Measurements from ENCODE around the gene KRTAP6-2. TPM values are rescaled to one million over a fixed set of nuclear protein-coding genes. Genes with fewer than 3 reads are reported as not detected.

Gene KRTAP6-2
- total RNA-seq, 3 donors from 2014 or later (not counting 1 experiment from before 2014, with no cell fraction given): not detected

- intact Hi-C loops (cut with micrococcal nuclease): no loop called here
- no peak for TF ChIP-seq CTCF (IDR thresholded peaks at IDR 0.05)
- Histone ChIP-seq H3K27me3 (ENCODE audit: control insufficient read depth, insufficient read depth, low read length) (no peaks in the 10 kb centered on the region), H3K27ac (ENCODE audit: low read length) (no peak overlapping the region), H3K4me1 (ENCODE audit: control insufficient read depth, insufficient read depth, low read length) (no peaks in the 10 kb centered on the region), H3K36me3 (ENCODE audit: control insufficient read depth, insufficient read depth, low read length) (no peaks in the 10 kb centered on the region), H3K9me3 (ENCODE audit: control insufficient read depth, insufficient read depth, low read length) (peaks cover 4% of the 10 kb centered on the region), H3K4me3 (ENCODE audit: low read length) (no peak overlapping the region)
- Mint-ChIP-seq H3K9me3 (peaks cover 6 to 9% of the 10 kb centered on the region in 2 donors), H3K36me3 (no peaks in the 10 kb centered on the region), H3K4me3 (no peak overlapping the region), H3K27me3 (ENCODE audit: low read depth in 2 of 2) (no peaks in the 10 kb centered on the region), H3K4me1 (no peaks in the 10 kb centered on the region), H3K27ac (no peak overlapping the region)
- ATAC-seq (no peak), DNase-seq (no peak)
Observed at GRCh38 chr21:30615199-30615598, 16.5 kb upstream of the KRTAP6-2 start.

- H3K4me1 ChIP-seq (ENCODE audit: control insufficient read depth, insufficient read depth, low read length): no peaks in the 10 kb centered on the region
- no peak for ATAC-seq
- DNase-seq: no peak
- H3K27me3 ChIP-seq (ENCODE audit: control insufficient read depth, insufficient read depth, low read length): no peaks in the 10 kb centered on the region
- H3K27ac Mint-ChIP-seq: no peak within 1 kb of the TSS
- 72% methylated on average over 2 of the region's 2 CpGs for WGBS (ENCODE audit: insufficient coverage)
- TF ChIP-seq CTCF (IDR thresholded peaks at IDR 0.05): no peak
- H3K36me3 Mint-ChIP-seq: no peaks in the 10 kb centered on the region
- H3K27me3 Mint-ChIP-seq (ENCODE audit: low read depth in 2 of 2): no peaks in the 10 kb centered on the region
- no peak within 1 kb of the TSS for H3K27ac ChIP-seq (ENCODE audit: low read length)
- peaks cover 6 to 12% of the 10 kb centered on the region in 2 donors for H3K9me3 Mint-ChIP-seq
- H3K36me3 ChIP-seq (ENCODE audit: control insufficient read depth, insufficient read depth, low read length): no peaks in the 10 kb centered on the region
- no peaks in the 10 kb centered on the region for H3K4me1 Mint-ChIP-seq
- intact Hi-C loops (cut with micrococcal nuclease): no loop called here
- peaks cover 4% of the 10 kb centered on the region for H3K9me3 ChIP-seq (ENCODE audit: control insufficient read depth, insufficient read depth, low read length)
- no peak within 1 kb of the TSS for H3K4me3 ChIP-seq (ENCODE audit: low read length)
- H3K4me3 Mint-ChIP-seq: no peak within 1 kb of the TSS
Observed at GRCh38 chr21:30613836-30614235, 15.1 kb upstream of the KRTAP6-2 start, which contains the start of gene KRTAP6-1. Gene KRTAP6-1 (minus strand): TSS chr21:30613930. CDS start chr21:30613904, 26 bp downstream.

GRCh38 chr21:30612132-30612531 is 13.4 kb upstream of the KRTAP6-2 start:
- 89% methylated on average over 1 of the region's 2 CpGs for WGBS (ENCODE audit: insufficient coverage)
- DNase-seq: no peak
- H3K27me3 ChIP-seq (ENCODE audit: control insufficient read depth, insufficient read depth, low read length): no peaks in the 10 kb centered on the region
- Mint-ChIP-seq H3K4me1 (no peaks in the 10 kb centered on the region), H3K9me3 (peaks cover 13 to 17% of the 10 kb centered on the region in 2 donors), H3K36me3 (no peaks in the 10 kb centered on the region), H3K27me3 (ENCODE audit: low read depth in 2 of 2) (no peaks in the 10 kb centered on the region), H3K4me3 (no peak overlapping the region), H3K27ac (no peak overlapping the region)
- intact Hi-C loops (cut with micrococcal nuclease): no loop called here
- H3K27ac ChIP-seq (ENCODE audit: low read length): no peak overlapping the region
- H3K9me3 ChIP-seq (ENCODE audit: control insufficient read depth, insufficient read depth, low read length): peaks cover 4% of the 10 kb centered on the region
- ATAC-seq: no peak
- H3K36me3 ChIP-seq (ENCODE audit: control insufficient read depth, insufficient read depth, low read length): no peaks in the 10 kb centered on the region
- TF ChIP-seq CTCF (IDR thresholded peaks at IDR 0.05): no peak
- H3K4me3 ChIP-seq (ENCODE audit: low read length): no peak overlapping the region
- no peaks in the 10 kb centered on the region for H3K4me1 ChIP-seq (ENCODE audit: control insufficient read depth, insufficient read depth, low read length)

- Histone ChIP-seq H3K9me3 (ENCODE audit: control insufficient read depth, insufficient read depth, low read length) (peaks cover 3% of the 10 kb centered on the region), H3K4me1 (ENCODE audit: control insufficient read depth, insufficient read depth, low read length) (no peaks in the 10 kb centered on the region), H3K4me3 (ENCODE audit: low read length) (no peak overlapping the region), H3K36me3 (ENCODE audit: control insufficient read depth, insufficient read depth, low read length) (no peaks in the 10 kb centered on the region), H3K27me3 (ENCODE audit: control insufficient read depth, insufficient read depth, low read length) (no peaks in the 10 kb centered on the region), H3K27ac (ENCODE audit: low read length) (no peak overlapping the region)
- intact Hi-C loops (cut with micrococcal nuclease): no loop called here
- Mint-ChIP-seq H3K27ac (no peak overlapping the region), H3K36me3 (peaks cover 13% of the 10 kb centered on the region), H3K9me3 (peaks cover 21 to 24% of the 10 kb centered on the region in 2 donors), H3K4me3 (no peak overlapping the region), H3K4me1 (no peaks in the 10 kb centered on the region), H3K27me3 (ENCODE audit: low read depth in 2 of 2) (no peaks in the 10 kb centered on the region)
- TF ChIP-seq CTCF (IDR thresholded peaks at IDR 0.05): no peak
- DNase-seq (no peak), ATAC-seq (no peak)
- 90% methylated on average over 2 of the region's 2 CpGs for WGBS (ENCODE audit: insufficient coverage)
Observed at GRCh38 chr21:30605968-30606367, 7.3 kb upstream of the KRTAP6-2 start.

All from natural killer cell (primary cell).